Measurements from ENCODE around the gene TM2D3.

DNA sequence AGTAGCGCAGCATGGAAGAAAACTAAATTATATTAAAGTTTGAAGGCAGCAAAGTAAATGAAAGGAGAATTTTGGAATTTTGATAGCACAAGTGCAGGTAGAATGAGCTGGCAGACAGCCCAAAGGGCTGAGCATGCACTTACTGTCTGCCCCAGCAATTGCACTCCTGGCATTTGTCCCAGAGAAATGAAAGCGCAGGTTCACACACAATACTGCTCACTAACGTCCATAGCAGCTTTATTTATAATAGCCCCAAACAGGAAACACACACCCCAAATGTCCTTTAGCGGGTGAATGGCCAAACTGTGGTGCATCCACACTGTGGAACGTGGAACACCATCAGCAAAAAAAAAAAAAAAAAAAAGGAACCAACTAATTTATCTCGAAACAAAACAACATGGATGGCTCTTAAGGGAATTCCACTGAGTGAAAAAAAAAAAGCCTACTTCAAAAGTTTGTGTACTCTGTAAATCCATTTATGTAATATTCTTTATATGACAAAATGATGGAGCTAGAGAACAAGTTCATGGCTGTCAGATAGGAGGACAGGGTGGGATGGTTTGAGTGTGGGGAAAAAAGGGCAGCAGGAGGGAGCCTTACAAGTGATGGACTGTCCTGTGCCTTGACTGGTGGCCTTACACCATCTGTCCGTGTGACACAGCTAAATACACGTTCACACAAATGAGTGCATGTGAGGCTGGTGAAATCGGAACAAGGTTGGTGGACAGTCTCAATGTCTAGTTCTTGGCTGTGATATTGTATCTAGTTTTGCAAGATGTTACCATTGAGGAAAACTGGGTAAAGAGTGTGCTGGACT lies 6.0 kb upstream of the TM2D3 start:
- TF ChIP-seq, protein P1, sequence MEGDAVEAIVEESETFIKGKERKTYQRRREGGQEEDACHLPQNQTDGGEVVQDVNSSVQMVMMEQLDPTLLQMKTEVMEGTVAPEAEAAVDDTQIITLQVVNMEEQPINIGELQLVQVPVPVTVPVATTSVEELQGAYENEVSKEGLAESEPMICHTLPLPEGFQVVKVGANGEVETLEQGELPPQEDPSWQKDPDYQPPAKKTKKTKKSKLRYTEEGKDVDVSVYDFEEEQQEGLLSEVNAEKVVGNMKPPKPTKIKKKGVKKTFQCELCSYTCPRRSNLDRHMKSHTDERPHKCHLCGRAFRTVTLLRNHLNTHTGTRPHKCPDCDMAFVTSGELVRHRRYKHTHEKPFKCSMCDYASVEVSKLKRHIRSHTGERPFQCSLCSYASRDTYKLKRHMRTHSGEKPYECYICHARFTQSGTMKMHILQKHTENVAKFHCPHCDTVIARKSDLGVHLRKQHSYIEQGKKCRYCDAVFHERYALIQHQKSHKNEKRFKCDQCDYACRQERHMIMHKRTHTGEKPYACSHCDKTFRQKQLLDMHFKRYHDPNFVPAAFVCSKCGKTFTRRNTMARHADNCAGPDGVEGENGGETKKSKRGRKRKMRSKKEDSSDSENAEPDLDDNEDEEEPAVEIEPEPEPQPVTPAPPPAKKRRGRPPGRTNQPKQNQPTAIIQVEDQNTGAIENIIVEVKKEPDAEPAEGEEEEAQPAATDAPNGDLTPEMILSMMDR (IDR thresholded peaks at IDR 0.05; ENCODE audit: low read length), result no peak
- TF ChIP-seq EZH2phosphoT487 (IDR thresholded peaks at IDR 0.05; ENCODE audit: low read length), result no peak
